ENCODE results near the gene PTPRK.
A peak's percentile ranks its signal among the peaks of the same experiment; 100 is the strongest.

PTPRK gene

DNA sequence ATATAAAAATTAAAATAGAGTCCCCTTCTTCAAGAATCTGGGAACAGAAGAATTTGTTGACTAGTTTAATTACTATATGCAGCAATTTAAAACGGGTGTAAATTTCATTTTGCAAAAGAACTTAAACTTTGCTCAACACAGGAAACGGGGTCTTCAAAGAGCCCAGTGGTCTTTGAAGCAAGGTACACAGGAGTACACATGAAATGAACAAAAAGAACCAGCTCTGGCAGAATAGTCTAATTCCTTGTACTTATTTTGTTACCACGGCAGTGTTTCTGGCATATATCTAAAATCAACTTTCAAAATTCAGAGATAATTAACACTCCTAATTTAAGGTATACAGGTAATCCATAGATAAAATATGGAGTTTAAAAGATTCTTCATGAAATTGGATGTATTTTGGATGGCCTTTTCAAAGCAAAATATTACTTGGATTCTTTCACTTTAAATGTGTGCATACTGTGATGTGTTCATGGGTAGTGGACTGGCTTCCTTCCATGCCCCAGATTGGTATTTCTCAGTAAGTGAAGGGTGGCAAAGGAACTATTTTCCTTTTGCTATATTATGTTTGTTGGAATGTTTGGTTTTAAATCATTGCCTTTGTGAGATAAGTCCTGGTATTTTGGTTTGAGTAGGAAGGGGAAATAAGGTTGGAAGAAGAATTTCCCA, 522.8 kb downstream of the PTPRK start:
- DNase-seq = no peak

DNA sequence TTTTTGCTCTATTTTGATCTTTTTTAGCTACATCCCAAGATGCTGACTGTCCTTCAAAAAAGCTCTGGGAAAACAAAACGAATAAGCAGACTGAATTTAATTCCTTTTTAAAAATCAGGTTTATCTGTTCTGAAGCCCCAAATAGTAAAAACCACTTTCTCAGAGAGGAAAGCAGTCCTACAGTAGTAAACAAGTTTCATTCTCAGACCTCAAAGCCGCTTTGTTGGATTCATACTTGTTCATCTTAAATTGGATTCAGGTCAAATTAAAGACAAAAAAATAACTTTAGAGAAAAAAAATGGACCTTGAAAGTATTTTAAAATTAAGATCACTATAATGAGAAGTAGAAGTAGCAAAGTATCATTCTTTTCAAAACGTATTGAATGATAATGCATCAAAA, 523.5 kb downstream of the PTPRK start:
- DNase-seq = no peak

DNA sequence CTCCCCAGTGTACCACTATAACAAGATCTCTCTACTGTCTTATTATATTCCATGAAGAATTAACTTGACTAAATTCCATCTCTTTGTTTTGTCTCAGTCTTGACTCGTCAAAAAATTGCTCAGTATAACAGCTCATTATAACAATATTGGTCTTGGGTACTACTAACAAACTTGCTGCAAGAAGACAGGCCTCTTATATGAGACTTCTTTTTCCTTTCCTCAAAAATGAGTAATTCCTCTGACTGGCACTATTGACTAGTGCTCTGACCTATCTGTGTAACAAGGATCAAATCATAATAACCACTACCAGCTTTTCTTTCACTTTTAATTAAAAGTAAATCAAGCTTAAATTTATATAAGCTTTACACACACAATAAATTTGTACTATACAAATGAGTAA, 528.3 kb downstream of the PTPRK start:
- no peak for DNase-seq

DNA sequence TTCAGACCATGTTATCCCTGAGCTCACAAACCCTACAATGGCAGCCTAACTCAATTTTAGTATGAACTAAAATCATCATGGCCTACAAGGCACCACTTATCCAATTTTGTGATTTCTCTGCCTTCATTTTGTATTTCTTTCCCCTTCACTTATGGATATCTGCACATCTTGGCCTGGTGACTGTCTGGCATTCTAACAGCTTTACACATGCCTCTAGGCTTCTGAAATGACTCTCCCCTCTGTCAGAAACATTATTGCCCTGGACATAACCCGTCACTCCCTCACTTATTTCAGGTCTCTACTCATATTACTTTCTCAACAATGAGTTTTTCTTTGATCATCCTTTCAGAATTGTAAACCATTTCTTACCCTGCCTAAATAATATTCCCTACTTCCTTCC, 530.3 kb downstream of the PTPRK start:
- DNase-seq = no peak

DNA sequence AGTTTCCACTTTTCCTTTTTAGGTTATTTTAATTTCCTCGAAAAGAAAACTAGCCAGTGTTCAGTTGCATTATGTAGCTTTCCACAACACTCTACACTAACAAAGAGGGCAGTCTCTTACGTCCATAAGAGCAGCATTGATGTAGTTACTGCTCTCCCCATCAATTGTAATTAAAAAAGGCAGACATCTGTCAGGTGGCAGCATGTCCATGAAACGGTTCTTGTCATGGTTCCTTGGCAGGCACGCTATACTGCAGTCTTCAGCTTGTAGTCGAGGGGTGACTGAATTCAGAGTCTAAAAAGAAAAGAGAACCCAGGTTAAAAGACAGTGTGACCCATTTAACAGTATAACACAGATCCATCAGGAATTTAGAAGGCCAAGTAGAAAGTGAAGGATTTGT, 539.4 kb downstream of the PTPRK start:
- no peak for DNase-seq

DNA sequence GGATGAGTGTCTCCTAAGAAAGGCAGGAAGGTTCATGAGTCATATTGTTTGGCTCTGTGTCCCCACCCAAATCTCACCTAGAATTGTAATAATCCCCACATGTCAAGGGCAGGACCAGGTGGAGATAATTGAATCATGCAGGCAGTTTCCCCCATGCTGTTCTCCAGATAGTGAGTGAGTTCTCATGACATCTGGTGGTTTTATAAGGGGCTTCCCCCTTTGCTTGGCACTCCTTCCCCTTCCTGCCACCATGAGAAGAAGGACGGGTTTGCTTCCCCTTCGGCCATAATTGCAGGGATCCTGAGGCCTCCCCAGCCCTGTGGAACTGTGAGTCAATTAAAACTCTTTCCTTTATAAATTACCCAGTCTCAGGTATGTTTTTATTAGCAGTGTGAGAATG, 542.2 kb downstream of the PTPRK start:
- DNase-seq = peak; percentile 27

DNA sequence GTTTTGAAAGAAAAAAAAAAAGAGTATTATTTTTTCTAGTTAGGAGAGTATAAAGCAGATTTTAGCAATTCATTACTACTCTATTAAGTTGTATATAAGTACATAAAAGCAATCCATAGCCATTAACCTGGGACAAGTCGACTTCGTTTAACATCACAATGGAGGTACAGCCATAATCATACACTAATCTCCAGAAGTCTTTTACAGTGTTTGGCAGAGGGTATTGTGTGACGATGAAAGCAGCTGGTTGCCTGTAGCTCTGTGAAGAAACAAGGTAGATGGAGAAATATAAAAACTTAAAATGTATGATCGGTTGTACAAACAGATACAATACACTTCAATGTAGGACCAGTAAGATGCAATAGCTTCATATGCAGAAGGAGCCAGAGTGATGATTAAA, 543.6 kb downstream of the PTPRK start:
- DNase-seq = no peak

DNA sequence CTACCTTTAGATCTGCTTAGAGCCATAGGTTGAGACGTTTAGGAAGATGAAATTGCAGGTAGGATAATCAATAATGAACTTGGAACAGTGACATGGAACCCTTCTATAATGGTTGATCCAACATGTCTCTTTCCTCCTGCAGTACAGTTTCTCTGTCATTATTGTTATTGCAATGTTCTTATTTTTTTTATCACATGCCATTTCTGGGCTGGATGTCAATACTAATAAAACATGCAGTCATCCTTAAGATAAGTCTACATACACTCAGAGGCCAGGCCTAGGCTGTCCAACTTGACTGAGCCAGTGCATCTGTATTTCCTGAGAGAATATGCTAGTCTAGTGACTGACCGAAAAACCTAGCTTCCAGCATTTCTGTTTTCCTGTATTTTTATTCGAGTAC, 544.3 kb downstream of the PTPRK start:
- no peak for DNase-seq

DNA sequence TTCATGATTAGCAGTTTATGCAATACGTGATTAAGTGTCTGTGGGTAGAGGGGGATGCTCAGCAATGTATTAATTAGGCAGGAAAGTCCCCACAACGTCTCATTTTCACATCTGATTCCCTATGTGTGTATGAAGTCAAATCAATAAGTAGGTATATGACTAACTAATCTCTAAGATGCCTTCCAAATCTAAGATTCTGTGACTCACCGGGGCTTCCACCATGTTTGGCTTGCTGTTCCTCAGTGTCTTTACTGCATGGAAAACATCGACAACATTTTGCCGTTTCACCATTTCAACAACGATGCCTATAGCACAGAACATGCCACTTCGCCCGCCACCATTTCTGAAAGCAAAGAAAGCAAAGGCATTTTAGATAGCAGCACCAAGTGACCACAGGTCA, 547.6 kb downstream of the PTPRK start:
- peak; percentile 61 for DNase-seq

DNA sequence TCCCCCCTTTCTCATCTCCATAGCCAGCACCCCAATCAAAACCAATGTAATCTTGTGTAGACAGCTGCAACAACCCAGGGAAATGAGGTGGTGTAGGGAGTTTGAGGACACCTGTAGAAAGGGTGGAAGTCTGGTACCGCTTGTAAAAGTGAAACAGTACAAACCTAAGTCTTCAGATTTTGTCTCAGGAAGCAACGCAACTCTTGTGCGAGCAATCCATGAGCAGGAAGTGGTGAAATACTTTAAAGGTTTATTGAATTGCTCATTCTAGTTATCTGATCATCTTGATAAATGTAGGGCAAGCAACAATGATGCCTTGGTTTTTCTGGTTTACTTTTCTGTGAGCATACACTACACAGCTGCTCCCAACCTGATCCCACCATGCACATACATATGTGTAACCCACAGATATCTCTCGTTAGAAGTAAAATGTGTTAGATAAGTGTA, 548.4 kb downstream of the PTPRK start:
- DNase-seq = peak; percentile 54

DNA sequence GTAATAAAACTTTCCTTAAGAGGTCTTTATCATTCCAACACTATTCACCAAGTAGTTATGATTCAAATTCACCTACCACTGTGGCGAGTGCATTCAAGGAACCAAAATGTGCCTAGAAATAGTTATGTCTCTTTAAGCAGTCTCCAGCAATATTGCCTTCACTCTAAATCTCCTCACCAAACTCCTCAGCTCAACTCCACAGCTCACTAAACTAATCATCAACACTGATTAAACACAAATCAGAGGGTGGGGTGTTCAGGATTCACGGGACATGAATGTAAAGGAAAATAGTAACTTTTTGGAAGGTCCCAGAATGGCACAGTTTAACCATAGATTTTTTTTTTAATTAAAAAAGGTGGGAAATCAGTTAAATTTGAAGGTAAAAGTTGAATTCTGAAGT, 549.0 kb downstream of the PTPRK start:
- DNase-seq = no peak

DNA sequence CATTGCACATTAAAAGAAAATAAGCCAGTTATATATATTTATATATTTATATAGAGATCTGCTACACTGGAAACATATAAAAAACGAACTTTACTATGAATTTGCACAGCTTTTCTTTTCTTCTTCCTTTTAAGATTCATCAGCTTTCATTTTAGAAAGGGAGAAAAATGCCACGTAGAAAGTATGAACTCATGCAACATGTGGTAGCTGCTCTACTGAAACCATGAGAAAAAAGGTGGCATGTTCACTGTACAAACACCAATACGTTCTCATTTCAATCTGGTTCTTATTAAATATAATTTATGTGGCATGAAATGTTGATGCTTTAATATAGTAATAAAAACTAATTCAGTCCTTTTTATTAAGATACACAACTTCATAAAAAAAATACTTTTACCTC, 550.7 kb downstream of the PTPRK start:
- DNase-seq = no peak

DNA sequence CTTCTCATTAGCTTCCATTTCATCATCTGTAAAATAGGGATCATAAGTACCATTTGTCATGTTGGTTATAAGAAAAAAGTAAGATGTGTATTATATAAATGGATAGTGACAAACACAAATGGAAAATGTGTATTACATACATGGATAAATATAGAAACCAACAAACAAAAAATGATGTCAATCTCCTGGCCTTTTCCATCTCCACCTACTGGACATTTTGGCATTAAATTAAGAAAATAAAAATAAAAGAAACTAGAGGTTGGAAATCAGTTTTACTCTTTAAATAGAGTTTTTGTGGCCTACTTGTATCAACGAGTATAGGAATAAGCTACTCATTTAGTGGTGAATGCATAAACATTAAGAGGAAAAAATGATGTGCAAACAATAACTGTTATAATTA, 552.0 kb downstream of the PTPRK start:
- DNase-seq = no peak

DNA sequence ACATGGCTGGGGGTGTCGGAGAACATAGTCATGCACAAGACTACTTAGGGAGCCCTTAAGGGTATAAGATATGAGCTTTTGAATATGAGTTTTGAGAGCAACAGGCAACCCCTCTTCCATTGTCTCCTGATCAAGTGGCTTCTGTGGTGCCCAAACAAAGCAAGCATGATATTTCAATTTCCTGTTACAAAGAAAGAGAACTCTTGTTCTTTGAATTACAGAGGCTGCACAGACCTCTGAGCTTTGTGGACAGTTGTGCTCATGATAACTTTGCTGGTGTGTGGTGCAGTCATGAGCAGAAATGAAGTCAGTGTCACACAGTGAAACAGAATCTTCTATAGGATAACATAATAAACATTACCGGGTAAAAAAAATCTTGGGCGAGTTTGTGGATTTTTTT, 552.7 kb downstream of the PTPRK start:
- no peak for DNase-seq

DNA sequence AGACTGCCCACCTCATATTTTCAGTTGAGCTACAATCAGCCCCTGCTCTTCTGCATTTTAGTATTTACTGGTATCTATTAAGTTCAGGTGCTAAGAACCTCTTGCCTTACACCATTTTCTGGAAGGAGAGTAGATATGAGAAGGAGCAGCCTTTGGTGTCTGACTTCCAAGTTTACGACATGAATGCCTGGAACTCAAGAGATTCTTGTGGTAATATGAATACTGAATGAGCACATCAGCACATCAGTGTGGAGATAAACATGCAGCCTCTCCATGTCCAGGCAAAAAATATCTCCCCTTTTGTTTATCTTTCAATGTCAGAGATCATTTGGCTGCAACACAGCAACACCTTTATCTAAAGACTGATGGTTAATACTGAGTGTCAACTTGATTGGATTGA, 553.8 kb downstream of the PTPRK start:
- DNase-seq = no peak

DNA sequence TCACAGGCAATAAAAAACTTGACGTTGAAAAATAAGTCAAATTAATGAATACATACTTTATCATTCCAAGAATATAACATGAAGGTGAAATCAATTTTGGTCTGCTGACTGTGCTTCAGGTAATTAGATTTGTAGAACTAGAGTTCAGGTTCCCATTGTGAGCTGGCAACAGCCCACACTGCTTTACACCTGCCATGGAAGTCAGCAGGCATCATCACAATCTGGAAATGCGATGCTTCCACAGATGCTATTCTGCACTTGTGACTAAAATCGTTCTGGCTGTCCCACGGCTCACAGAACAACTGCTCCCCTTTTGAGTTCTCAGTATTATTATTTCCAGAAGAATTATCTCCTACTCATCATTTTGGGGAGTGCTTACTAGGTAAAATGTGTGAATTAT, 556.9 kb downstream of the PTPRK start:
- DNase-seq = no peak

DNA sequence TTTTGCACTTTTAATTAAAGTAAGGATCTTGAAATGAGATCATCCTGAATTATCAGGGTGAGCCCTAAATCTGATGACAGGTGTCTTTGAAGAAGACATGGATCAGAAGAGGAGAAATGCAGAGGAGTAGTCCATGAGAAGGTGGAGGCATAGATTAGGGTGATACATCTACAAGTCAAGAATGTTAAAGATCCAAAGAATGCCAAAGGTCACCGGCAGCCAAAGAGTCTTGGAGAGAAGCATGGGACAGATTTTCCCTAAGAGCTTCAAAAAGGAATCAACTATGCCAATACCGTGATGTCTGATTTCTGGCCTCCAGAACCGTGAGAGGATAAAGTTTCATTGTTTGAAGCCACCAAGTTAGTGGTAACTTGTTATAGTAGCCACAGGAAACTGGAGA, 560.5 kb downstream of the PTPRK start:
- no peak for DNase-seq

DNA sequence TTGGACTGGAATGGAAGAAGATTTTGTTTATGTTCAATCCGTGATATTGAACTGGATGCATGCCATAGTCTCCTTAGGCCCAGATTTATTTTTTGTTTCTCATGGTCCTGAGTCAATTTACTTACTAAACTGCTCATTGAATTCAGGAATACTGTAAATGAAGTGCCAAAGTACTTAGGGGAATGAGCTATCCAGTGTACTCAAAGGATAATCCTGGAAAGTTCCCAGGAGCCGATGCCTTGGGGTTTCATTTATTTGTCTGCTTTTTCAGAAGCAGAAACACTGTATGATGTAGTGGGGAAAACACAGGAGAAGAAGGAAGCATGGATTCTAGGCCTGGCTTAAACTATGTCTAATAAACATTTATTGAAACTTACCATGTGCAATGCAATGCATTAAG, 563.4 kb downstream of the PTPRK start:
- no peak for DNase-seq

DNA sequence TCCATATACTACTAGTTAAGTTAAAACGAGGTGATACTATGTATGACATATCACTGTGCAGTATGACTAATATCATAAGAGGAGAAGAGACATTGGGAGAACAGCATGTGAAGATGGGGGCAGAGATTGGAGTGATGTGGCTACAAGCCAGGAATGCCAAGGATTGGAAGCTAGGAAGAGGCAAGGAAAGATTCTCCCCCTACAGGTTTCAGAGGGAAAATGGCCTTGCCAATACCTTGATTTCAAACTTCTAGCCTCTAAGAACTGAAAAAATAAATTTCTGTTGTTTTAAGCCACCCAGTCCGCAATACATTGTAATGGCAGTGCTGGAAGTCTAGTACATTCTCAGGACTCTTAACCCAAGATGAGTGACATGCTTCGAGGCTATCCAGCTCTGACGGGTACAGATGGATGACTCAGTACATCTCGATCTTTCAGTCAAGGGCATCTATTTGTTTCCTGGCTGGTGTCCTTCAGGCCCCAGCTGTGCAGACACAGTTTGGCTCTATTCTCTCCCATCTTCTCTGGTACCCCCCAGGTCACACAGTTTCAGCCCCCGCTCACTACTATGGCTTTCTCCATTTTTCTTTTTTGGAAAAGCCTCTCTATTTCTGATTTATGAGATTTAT, 564.0 kb downstream of the PTPRK start:
- no peak for DNase-seq

DNA sequence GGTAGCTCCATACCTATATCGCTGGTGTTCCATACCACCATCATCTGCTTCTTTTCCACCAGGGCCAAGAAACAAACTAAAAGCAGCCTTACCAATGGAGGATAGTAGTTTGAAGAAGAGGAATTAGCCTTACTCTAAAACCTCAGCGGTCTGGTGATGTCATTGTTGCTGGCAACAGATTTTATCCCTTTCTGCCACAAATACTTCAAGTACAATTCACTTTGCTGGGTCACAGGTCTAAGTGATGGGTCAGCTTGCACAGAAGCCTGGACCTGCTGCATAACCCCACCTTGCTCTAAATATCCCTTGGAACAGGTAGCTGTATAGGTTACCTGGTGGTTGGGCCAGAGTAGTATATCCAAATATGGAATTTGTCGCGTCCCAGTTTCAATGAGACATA, 566.3 kb downstream of the PTPRK start:
- no peak for DNase-seq

DNA sequence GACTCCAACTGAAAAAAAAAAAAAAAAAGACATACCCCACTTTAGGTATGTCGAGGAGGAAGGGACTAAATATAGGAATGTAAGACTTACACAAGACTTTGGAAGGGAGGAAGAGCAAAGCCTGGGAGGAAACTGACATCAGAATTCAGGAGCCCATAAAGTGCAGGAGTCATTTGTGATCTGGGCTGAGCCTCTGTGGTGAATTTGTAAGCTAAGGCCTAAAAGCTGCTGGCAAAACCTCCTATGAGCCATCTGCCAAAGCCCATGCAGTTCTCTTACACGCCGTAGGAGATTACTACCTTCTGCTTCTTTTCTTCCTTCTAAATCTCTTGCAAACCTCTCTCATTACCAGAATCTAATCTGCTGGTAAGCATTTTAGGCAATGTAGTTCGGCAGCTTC, 567.6 kb downstream of the PTPRK start:
- no peak for DNase-seq

DNA sequence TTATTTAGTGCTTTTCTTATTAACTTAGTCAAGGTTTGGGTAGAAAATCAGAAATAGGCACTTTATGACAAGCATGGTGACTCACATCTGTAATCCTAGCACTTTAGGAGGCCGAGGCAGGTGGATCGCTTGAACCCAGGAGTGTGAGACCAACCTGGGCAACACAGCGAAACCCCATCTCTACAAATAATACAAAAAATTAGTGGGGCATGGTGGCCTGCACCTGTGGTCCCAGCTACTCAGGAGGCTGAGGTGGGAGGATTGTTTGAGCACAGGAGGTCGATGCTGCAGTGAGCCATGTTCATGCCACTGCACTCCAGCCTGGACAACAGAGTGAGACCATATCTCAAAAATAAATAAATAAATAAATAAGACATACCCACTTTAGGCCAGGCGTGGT, 568.2 kb downstream of the PTPRK start:
- DNase-seq = no peak

DNA sequence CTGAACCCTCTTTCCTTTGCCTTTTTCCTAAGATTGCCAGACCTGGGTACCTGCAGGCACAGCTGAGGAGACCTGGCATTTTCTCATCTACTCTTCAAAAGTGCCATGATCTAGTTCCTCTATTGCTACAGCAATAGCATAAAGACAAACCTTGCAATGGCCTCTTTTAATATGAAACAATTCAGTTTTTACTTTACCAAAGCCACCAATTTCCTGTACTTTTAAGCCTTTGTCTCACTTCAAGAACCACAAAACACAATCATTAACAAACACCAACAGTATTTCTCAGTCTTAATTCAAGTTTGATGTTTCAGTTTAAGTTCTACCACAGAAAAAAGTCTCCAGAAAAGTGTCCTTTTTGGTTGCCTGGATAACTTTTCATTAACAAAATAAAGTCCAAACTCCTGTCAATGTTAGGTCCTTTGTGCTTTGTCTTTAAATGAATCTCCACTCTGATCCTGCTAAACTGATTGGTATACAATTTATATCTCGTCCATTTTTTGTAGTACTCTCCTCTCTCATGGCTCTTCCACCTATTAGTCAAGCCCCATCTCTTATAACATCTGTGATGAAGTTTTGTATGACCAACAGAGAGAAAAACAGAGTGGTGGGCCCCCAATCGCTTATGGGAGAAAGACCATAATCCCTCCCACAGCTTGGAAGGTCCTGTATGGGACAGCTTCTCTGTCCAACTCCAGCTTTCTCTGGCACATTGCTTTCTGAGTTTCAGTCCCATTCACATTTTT, 569.1 kb downstream of the PTPRK start:
- DNase-seq = no peak

DNA sequence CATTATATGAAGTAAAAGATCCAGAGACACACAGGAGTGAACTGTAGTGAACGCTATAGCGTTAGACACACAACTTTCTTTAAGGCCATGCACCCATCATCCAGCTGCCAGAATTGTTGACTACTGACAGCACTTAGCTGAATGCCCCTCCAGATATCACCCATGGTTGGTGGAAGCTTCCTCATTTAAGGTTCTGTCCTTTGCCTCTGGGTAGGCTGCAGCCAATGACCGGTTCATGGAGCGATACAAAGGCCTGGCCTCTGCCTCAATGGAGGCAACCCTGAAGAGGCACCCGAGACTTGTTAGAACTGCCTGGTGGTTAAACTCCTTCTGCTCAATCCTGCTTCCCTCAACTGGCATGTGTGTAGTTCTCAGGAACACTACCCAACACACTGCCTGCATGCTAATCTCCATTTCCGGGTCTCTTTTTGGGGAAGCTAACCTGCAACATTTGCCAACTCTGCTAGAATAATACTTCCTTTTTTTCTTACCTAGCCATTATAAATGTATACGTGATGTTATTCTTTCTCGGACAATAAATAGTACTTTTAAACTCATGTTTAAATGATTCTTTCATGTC, 569.7 kb downstream of the PTPRK start:
- DNase-seq = no peak

Data from stimulated activated CD4-positive, alpha-beta T cell treated with anti-CD3 and anti-CD28 coated beads, Interleukin-4, amount 100 ng/mL, for 24 hours (primary cell).